HG02870 (cell line): ENCODE measurements around the gene ZKSCAN5.
"Not testable (repeated sequence)": the region's sequence is repeated elsewhere in the genome, so short reads cannot be mapped to it uniquely, and the experiment has no call there.

Source experiments
- ATAC-seq: cut with Tn5 transposase; IDR thresholded peaks from one replicate; pipeline ENCODE4 v1.9.1; 2021; ENCODE audit warnings: mild to moderate bottlenecking, moderate library complexity; ENCODE audit not compliant: unreplicated experiment

Gene ZKSCAN5

DNA sequence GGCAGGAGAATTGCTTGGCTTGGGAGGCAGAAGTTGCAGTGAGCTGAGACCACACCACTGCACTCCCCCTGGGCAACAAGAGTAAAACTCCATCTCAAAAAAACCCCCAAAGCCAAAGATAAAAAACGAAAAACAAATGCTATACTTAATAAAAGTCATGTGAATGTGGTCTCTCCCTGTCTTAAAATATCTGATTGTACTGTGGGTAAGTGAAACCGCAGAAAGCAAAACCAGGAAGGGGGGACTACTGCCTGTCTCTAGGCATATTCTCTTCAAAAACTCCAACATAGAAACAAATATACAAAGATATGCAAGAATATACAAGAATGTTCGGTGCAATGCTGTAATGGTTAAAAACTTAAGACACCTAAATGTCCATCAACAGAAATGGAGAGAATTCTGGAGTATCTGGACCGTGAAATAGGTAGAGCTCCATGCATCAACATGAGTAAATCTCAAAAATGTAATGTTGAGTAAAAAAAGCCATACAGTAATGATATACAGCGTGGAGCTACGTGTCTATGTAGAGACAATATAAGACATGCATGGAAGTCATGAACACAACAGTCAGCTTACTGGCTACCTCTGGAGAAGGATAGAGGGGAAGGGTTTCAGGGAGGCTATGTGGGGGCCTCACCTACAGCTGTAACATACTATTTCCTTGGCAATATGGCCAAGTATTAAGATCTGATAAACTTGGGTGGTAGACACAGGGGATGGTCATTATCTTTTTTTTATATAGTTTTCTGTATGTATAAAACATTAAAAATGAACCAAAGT, 6.5 kb upstream of the ZKSCAN5 start:
- no peak for ATAC-seq

DNA sequence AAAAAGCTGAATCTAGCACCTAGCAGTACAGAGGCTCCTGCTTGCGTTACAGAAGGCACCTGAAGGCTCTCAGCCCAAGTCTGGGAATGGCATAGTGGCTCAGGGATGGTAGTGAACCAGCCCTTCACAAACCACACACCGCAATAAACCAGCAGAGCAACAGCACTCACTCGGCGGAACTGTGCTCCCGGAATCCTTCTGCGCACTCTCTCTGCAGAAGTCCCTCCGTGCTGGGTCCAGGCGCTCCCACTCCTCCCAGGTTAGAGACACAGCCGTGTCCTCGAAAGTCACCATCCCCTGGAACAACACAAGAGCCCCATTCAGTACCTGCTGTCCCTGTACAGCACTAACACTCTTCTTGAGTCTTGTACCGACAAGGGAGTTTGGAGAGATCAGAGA, 5.9 kb upstream of the ZKSCAN5 start:
- ATAC-seq = no peak

DNA sequence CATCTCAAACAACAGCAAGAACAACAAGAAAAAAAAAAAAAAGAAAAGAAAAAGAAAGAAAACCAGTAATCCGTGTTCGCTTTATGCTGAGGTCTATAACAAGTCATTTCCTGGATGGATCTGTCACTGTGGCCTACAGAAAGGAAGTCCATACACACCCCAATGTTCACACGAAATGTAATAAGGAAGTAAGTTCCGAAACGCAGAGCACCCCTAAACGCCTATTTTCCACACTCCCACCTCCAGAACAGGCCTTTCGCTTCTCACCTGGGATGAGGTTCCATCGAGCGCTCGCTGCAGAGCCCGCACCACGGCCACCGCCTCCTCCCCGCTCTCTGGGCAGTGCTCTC, 5.1 kb upstream of the ZKSCAN5 start:
- ATAC-seq = no peak

DNA sequence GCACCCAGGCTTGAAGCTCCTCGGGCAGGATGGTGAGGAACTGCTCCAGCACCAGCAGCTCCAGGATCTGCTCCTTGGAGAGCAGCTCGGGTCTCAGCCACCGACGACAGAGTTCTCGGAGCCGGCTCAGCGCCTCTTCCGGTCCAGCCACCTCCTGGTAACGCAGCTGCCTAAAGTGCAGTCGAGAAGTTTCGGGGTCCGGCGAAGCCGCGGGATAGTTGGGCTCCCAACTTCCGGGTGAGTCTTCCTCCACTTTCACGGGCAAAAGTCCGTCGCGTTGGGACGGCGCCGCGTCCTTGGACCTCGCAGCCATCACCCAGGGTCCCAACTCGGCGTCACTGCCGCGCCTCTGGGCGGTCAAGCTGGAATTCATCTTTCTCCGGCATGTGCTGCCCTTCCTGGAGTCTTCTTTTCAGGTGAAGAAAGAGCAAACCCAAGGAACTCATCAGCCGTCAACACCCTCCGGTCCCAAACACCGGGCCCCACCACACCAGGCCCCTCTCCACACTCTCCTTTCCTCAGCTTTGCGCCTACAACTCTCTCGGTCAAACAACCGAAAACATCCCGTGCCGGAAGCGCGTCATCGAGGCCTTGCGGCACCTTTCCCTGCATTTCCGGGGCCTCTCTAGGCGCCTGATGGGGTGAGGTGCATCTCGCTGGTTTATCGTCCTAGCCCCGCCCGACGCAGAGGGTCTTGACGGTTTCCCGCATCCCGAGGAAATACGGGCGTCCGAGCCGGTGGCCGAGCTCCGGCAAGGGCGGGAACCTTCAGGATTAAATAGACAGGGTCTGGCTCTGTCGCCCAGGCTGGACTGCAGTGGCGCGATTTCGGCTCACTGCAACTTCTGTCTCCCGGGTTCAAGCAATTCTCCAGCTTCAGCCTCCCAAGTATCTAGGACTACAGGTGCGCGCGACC, 4.5 kb upstream of the ZKSCAN5 start, which contains the start of gene ZNF394:
Gene ZNF394 (minus strand): TSS at position 561 of the 916 bp plus-strand sequence. CDS start 188 bp downstream, at position 373.
- peak; percentile 31 for ATAC-seq

DNA sequence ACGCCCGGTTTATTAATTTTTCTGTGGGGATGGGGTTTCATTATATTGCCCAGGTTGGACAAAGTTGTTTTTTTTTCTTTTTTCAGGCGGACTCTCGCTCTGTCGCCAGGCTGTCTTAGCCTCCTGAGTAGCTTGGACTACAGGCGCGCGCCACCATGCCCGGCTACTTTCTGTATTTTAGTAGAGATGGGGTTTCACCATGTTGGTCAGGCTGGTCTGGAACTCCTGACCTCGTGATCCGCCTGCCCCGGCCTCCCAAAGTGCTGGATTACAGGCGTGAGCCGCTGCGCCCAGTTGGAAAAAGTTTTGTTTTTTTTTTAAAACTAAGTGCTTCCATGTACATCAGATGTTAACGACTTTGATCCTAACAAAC, 3.8 kb upstream of the ZKSCAN5 start:
- no peak for ATAC-seq

DNA sequence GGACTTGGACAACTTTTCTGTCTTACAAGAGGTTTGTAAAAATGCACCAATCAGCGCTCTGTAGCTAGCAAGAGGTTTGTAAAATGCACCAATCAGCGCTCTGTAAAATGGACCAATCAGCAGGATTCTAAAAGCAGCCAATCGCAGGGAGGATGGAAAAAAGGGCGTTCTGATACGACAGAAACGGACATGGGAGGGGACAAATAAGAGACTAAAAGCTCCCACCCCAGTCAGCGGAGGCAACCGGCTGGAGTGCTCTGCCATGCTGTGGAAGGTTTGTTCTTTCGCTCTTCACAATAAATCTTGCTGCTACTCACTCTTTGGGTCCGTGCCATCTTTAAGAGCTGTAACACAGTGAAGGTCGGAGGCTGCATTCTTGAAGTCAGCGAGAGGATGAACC, 3.2 kb upstream of the ZKSCAN5 start:
- not testable (repeated sequence) for ATAC-seq

DNA sequence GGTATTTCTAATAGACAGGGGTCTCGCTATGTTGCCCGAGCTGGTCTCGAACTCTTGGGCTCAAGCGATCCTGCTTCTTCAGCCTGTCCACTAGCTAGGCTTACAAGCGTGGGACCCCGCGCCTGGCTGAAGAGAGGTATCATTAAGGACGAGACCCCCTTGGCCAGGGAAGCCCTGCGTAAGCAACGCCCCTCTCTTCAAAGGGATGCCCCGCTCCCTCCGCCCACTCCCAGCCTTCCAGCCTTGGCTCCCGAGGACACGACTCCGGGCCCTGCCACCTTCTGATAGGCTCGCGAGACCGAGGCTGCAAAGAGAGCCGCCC, 220 bp upstream of the ZKSCAN5 start:
- no peak for ATAC-seq

DNA sequence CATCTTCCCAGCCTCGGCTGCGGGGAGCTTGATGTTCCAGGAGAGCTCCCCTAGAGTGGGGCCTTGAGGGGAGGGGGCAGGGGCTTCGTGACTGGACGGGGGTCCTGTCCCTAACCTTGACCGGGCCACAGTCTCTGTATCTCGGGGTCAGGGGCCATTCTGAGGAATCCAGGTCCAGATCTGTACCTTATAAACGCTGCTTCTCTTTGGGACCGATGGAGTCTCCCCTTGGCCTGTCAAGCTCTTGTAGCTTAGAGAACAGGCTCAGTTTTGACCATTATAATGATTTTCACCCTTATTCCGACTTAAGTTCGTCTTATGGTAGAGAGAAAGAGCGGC, 831 bp downstream of the ZKSCAN5 start:
- ATAC-seq = no peak

DNA sequence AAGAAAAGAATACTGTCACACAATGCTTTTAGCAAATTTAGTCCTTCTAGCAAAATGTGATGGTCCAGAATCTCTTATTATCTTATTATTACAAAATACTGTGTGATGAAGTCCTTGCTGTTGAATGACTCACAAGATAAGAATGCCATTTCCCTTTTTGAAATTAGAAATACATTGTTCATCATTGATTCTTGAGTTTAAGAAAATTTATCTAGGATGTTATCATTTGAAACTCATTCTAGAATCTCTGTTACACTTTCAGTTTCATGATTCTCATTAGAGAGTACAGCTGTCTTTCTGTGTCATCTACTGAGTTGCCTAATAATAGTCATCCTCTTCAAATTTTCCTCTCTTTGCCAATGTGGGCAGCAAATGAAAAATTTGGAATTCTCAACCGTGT, 9.6 kb downstream of the ZKSCAN5 start:
- ATAC-seq = no peak

DNA sequence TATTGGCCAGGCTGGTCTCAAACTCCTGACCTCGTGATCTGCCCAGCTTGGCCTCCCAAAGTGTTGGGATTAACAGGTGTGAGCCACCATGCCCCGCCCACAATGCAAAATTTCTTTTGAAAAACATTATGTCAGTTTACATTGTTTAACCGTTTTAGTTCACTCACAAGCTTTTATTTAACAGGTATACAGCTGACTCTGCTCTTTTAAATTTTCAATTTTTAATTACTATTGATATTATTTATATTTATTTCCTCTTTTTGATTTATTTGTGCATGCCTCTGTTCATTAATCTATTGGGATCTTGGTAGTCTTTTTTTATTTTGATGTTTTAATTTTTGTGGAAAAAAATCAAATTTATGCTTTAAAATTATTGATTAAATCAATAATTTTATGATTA, 16.9 kb downstream of the ZKSCAN5 start:
- ATAC-seq = no peak

DNA sequence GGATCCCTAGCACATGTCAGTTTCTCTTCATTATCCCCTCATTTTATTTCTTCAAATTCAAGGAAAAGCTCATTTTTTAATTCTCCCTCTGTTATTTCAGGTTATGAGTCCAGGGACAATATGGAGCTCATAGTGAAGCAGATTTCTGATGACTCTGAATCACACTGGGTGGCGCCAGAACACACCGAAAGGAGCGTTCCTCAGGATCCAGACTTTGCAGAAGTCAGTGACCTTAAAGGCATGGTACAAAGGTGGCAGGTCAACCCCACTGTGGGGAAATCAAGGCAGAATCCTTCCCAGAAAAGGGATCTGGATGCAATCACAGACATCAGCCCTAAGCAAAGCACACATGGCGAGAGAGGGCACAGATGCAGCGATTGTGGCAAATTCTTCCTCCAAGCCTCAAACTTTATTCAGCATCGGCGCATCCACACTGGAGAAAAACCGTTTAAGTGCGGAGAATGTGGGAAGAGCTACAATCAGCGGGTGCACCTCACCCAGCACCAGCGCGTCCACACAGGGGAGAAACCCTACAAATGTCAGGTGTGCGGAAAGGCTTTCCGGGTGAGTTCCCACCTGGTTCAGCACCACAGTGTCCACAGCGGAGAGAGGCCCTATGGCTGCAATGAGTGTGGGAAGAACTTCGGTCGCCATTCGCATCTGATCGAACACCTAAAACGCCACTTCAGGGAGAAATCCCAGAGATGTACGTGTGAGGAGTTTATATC, 21.4 kb downstream of the ZKSCAN5 start:
- ATAC-seq = no peak

DNA sequence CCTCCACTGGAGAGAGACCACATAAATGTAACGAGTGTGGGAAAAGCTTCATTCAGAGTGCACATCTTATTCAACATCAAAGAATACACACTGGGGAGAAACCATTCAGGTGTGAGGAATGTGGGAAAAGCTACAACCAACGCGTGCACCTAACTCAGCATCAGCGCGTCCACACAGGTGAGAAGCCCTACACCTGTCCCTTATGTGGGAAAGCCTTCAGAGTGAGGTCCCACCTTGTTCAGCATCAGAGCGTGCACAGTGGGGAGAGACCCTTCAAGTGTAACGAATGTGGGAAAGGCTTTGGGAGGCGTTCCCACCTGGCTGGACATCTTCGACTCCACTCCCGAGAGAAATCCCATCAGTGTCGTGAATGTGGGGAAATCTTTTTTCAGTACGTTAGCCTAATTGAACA, 26.9 kb downstream of the ZKSCAN5 start:
- no peak for ATAC-seq

DNA sequence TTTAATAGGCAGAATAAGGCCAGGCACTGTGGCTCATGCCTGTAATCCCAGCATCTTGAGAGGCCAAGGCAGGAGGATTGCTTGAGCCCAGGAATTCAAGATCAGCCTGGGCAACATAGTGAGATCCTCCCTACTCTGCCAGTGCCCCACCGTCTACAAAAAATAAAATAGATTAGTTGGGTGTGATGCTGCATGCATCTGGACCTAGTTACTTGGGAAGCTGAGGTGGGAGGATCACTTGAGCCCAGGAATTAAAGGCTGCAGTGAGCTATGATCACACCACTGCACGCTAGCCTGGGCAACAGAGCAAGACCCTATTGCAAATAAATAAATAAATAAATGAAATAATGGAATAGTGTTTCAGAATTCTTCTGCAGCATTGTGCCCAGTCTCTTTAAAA, 31.2 kb downstream of the ZKSCAN5 start:
- ATAC-seq = no peak

DNA sequence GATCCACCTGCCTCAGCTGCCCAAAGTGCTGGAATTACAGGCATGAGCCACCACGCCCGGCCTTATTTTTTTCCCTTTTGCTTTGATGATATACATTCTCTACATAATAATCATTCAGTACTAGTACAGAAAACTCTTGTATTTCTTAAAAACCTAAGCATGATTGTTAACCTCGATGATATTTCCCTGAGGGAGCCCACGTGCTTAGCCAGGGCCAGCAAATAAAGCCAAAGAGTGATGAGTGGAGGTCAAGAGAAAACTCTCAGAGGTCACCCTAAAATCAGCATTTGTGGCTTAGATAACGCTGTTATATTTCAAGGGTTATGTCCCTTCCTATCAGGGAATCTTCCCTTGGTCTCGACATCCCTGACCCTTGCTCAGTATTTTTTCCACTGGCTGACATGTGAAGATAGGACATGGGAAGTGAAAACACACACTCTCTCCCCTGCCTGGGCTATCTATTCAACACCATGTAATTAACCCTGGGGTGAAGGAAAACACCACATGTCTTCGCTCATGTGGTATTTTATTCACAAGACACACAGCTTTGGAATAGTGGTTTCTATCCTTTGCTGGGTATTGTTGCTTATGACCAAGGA, 34.9 kb downstream of the ZKSCAN5 start:
- no peak for ATAC-seq

DNA sequence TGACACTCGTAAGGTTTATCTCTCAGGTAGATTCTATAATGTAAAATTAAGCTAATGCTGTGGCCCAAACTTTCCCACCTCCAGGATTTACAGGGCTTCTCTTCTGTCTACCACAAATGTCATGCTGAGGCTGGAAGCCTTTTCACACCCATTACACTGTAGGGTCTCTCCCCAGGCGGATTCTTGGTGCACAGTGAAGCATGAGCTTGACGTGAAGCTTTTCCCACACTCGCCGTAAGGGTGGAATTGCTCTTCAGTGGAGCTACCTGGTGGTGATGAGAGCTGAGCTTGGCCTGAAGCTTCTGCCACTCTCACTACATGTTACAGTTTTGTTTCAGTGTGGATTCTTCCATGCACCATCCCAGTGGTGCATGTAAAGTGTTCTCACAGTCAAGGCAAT, 36.1 kb downstream of the ZKSCAN5 start:
- ATAC-seq = no peak

DNA sequence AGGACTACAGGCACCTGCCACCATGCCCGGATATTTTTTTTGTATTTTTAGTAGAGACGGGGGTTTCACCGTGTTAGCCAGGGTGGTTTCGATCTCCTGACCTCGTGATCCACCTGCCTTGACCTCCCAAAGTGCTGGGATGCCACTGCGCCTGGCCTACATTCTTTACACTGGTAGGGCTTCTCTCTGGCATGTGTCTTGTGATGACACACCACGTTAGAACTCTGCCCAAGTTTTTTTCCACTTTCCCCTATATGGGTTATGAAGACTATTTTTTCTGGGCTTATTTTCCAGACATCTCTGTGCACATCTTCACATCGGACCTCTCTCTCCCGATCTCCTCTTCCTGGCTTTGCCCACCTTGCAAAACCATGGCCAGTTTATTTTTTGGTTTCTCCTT, 36.8 kb downstream of the ZKSCAN5 start:
- no peak for ATAC-seq

DNA sequence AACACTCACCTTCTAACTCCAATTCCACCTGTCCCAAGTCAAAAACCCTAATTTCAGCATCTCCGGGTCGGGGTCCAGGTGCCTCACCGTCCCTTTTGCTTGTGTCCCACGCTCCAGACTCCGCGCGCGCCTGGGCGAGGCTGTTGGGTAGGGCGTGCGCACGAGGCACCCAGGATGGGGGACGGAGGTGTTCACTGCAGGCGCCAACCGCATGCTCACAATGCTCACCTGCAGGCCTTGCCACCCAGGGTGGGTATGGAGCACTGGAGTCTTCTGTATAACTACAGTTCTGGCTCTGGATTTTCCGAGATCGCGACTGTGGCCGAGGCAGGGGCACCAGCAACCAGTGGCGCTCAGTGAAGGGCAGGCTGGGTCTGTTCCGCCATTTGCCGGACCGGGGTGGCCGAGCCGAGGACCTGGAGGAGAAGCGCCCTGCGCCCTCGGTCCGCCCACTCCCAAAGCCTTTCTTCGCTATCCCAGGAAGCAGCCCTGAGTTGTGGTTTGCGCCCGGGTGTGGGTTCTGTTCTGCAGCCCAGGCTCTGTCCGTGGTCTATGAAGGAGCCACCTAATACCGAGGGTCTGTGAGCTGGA, 38.7 kb downstream of the ZKSCAN5 start:
- ATAC-seq = no peak

DNA sequence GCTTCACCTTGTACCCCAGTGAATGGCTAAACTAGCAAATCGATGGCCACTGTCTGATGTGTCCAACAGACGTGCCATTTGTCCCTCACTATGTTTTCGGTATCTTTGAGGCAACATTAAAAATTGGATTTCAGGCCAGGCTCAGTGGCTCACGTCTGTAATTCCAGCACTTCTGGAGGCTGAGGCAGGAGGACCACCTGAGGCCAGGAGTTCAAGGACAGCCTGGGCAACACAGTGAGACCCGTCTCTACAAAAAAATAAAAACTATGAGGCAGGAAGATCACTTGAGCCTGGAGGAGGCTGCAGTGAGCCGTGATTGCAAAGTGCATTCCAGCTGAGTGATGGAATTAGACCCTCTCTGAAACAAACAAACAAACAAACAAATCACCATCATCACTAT, 39.5 kb downstream of the ZKSCAN5 start:
- ATAC-seq = no peak

DNA sequence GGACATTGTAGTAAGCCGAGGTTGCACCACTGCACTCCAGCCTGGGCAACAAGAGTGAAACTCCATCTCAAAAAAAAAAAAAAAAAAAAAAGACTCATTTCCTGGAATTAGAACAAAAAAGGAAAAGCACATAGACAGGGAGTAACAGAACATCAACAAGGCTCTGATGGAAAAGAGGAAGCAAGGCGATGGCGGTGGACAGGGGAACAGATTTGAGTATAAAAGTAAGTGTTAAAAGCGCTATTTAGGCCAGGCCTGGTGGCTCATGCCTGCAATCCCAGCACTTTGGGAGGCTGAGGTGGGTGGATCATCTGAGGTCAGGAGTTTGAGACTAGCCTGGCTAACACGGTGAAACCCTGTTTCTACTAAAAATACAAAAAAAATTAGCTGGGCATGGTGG, 40.8 kb downstream of the ZKSCAN5 start:
- ATAC-seq = not testable (repeated sequence)

DNA sequence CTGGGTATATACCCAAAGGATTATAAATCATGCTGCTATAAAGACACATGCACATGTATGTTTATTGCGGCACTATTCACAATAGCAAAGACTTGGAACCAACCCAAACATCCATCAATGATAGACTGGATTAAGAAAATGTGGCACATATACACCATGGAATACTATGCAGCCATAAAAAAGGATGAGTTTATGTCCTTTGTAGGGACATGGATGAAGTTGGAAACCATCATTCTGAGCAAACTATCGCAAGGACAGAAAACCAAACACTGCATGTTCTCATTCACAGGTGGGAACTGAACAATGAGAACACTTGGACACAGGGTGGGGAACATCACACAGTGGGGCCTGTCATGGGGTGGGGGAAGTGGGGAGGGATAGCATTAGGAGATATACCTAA, 45.1 kb downstream of the ZKSCAN5 start:
- ATAC-seq = not testable (repeated sequence)

DNA sequence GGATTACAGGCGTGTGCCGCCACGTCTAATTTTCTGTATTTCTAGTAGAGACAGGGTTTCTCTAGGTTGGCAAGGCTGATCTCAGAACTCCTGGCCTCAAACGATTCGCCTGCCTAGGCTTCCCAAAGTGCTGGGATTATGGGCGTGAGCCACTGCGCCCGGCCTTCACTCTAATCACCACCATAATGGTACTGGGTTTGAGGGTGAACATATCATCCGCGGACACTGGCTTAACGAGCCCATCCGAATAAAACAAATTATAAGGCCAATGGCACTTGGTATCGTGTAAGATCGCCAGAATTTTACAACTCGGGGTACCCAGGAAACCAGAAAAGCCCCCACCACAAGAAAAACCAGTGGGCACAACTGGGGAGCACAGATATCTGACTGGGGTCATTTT, 46.9 kb downstream of the ZKSCAN5 start:
- no peak for ATAC-seq
